K562 (cell line): Measurements from ENCODE around the gene MGA. TPM values are rescaled to one million over a fixed set of nuclear protein-coding genes. Genes with fewer than 3 reads are reported as not detected.

ENCODE experiments used
- ATAC-seq: fragments of 200-7000 bp; cut with Tn5 transposase; 3 replicates; pipeline ENCODE4 v1.9.1; 2020; ENCODE audit warnings: moderate library complexity
- BruUV-seq: library from RNA; stranded (reverse); fragments of 400-500 nt; replicated peaks from 2 replicates; lab custom pipeline; 2021; lab: Mats Ljungman, UMichigan
- CTCF ChIA-PET: fragments of 300-600 bp; formaldehyde crosslinking; extraction: SDS; loops from one replicate; lab custom pipeline; 2021; ENCODE audit warnings: low intra/inter-chr PET ratio; lab: Yijun Ruan, JAX
- POLR2A ChIA-PET: fragments of 300-600, 350-650 bp; sonication (Branson Sonifier 250); formaldehyde crosslinking; extraction: SDS; loops from one replicate; lab custom pipeline; 2021; ENCODE audit warnings: antibody characterized with exemption, inconsistent platforms; lab: Yijun Ruan, JAX
- DNase-seq, 4 experiments: peaks; one replicate each; pipeline versions ENCODE4 v3.0.0 to v3.0.0-alpha.2; 2011 to 2018; ENCODE audit warnings: low spot score in 3 of 4, mixed read lengths in 3 of 4; ENCODE audit errors: extremely low read depth in 1 of 4
- FAIRE-seq: peaks from 2 replicates; lab custom pipeline; 2011; peaks lifted over from hg19 to GRCh38; lab: Jason Lieb, UNC
- H2AFZ ChIP-seq: 2 replicates; pipeline ENCODE4 v1.6.0; 2011; ENCODE audit warnings: low read depth, low read length, control low read depth, inconsistent platforms
- H3K27ac ChIP-seq: fragments of 200-600 bp; 3 replicates; pipeline ENCODE4 v1.8.0; 2011; ENCODE audit warnings: low read depth, mild to moderate bottlenecking, control low read depth, inconsistent platforms, low read length, moderate library complexity, mixed read lengths; ENCODE audit errors: extremely low read depth
- H3K27me3 ChIP-seq, 2 experiments: fragments of 300-600 bp in 1 of 2; 2 replicates in 1 of 2; 3 replicates in 1 of 2; pipeline versions ENCODE4 v1.6.0 to v1.8.0; 2011; ENCODE audit warnings: inconsistent platforms in 2 of 2, low read length in 2 of 2, mild to moderate bottlenecking in 1 of 2, mixed read lengths in 1 of 2, moderate library complexity in 1 of 2; ENCODE audit not compliant: control insufficient read depth in 2 of 2, insufficient read depth in 2 of 2
- H3K36me3 ChIP-seq: fragments of 300-600 bp; 3 replicates; pipeline ENCODE4 v1.8.0; 2011; ENCODE audit warnings: mild to moderate bottlenecking, low read length, inconsistent platforms; ENCODE audit not compliant: control insufficient read depth, insufficient read depth
- H3K4me1 ChIP-seq, 2 experiments: fragments of 200-600 bp in 1 of 2; replicated peaks in 1 of 2; 2 replicates in 1 of 2; 3 replicates in 1 of 2; pipeline versions ENCODE4 v1.5.1 to v1.8.0; 2011; ENCODE audit warnings: inconsistent platforms in 2 of 2, low read length in 2 of 2, mild to moderate bottlenecking in 1 of 2, mixed read lengths in 1 of 2, moderate library complexity in 1 of 2; ENCODE audit not compliant: control insufficient read depth in 2 of 2, insufficient read depth in 2 of 2
- H3K4me2 ChIP-seq: 2 replicates; pipeline ENCODE4 v1.6.1; 2011; ENCODE audit warnings: low read length, control low read depth, inconsistent platforms, mixed read lengths; ENCODE audit not compliant: insufficient read depth
- H3K4me3 ChIP-seq: fragments of 200-600 bp; sonication (generic), shearing (Covaris generic); 2 replicates; pipeline ENCODE4 v1.5.1; 2016; ENCODE audit warnings: control low read depth, inconsistent platforms
- H3K79me2 ChIP-seq: fragments of 200-600 bp; 3 replicates; pipeline ENCODE4 v1.8.0; 2011; ENCODE audit warnings: low read length, inconsistent platforms; ENCODE audit not compliant: control insufficient read depth, insufficient read depth
- H3K9ac ChIP-seq, 2 experiments: 2 replicates each; pipeline versions ENCODE4 v1.6.0 to v1.6.1; 2011; ENCODE audit warnings: low read depth in 2 of 2, low read length in 2 of 2, control low read depth in 1 of 2, inconsistent platforms in 1 of 2, mild to moderate bottlenecking in 1 of 2, mixed read lengths in 1 of 2; ENCODE audit not compliant: insufficient read depth in 1 of 2
- H3K9me1 ChIP-seq: one replicate; pipeline ENCODE4 v1.6.0; 2011; ENCODE audit warnings: inconsistent platforms, mild to moderate bottlenecking, low read length, moderate library complexity; ENCODE audit not compliant: control insufficient read depth, insufficient read depth
- H3K9me3 ChIP-seq: replicated peaks from 2 replicates; pipeline ENCODE4 v1.5.1; 2011; ENCODE audit warnings: low read depth, low read length, inconsistent platforms; ENCODE audit not compliant: control insufficient read depth, insufficient read depth
- H4K20me1 ChIP-seq: replicated peaks from 2 replicates; pipeline ENCODE4 v1.6.1; 2011; ENCODE audit warnings: low read length, inconsistent platforms, mixed read lengths; ENCODE audit not compliant: control insufficient read depth, insufficient read depth
- ARID1B ChIP-seq: fragments of 450-650 bp; IDR thresholded peaks from 2 replicates; pipeline ENCODE4 v1.6.1; 2016; ENCODE audit warnings: antibody characterized with exemption, mild to moderate bottlenecking, inconsistent platforms
- ATF7 ChIP-seq: fragments of 450-650 bp; IDR thresholded peaks from 2 replicates; pipeline ENCODE4 v1.7.1; 2014; ENCODE audit warnings: mild to moderate bottlenecking, moderate library complexity
- SPI1 ChIP-seq: IDR thresholded peaks from 2 replicates; pipeline ENCODE4 v1.6.1; 2011; ENCODE audit warnings: low read depth, low read length, control low read depth, borderline replicate concordance
- WGBS: fragments of 100-300 bp; shearing (Covaris generic); methylation state at CpG from one replicate; pipeline ENCODE4 v1.1.6; 2016; ENCODE audit warnings: low coverage, mixed read lengths; ENCODE audit not compliant: insufficient coverage; ENCODE audit errors: missing lambda C conversion rate; 5-methylcytosine and 5-hydroxymethylcytosine counted together
- in situ Hi-C: fragments of 300-500 bp; cut with MboI; formaldehyde crosslinking; loops from 4 replicates; pipeline ENCODE4 v1.15.0; 2018; ENCODE audit warnings: inconsistent platforms, mixed read lengths
- intact Hi-C: fragments of 100-400 bp; cut with micrococcal nuclease; formaldehyde crosslinking; loops from 2 replicates; pipeline ENCODE4 v1.14.2; 2022
- polyA plus RNA-seq, 8 experiments: library from polyadenylated mRNA; depleted of rRNA in 4 of 8; stranded (reverse) in 5 of 8; unstranded in 3 of 8; fragments of >200 nt; fragmentation: Nextera tagmentation in 2 of 8; fragmentation: Illumina TruSeq in 1 of 8; extraction: Ambion mirVana in 2 of 8; extraction: Trizol in 1 of 8; gene quantifications; 2 replicates each; pipeline versions ENCODE4 v1.2.1 to v1.2.3, GENCODE V29; 2011 to 2014; ENCODE audit warnings: inconsistent platforms in 1 of 8, missing spikeins in 1 of 8
- total RNA-seq, 7 experiments: library from RNA; depleted of rRNA in 6 of 7; stranded (reverse); fragments of >200 nt in 6 of 7; fragmentation: Illumina TruSeq in 2 of 7; extraction: Trizol in 2 of 7; gene quantifications; 2 replicates each; pipeline versions ENCODE4 v1.2.1 to v1.2.3, GENCODE V29; 2011 to 2021; ENCODE audit warnings: low replicate concordance in 1 of 7

The MGA gene
- total and polyA plus RNA-seq, 9 of the 15 experiments (the other 6 are each of a cell fraction or from before 2014, with no cell fraction given) = 4.7 to 56.1 (median 21.1) TPM

DNA sequence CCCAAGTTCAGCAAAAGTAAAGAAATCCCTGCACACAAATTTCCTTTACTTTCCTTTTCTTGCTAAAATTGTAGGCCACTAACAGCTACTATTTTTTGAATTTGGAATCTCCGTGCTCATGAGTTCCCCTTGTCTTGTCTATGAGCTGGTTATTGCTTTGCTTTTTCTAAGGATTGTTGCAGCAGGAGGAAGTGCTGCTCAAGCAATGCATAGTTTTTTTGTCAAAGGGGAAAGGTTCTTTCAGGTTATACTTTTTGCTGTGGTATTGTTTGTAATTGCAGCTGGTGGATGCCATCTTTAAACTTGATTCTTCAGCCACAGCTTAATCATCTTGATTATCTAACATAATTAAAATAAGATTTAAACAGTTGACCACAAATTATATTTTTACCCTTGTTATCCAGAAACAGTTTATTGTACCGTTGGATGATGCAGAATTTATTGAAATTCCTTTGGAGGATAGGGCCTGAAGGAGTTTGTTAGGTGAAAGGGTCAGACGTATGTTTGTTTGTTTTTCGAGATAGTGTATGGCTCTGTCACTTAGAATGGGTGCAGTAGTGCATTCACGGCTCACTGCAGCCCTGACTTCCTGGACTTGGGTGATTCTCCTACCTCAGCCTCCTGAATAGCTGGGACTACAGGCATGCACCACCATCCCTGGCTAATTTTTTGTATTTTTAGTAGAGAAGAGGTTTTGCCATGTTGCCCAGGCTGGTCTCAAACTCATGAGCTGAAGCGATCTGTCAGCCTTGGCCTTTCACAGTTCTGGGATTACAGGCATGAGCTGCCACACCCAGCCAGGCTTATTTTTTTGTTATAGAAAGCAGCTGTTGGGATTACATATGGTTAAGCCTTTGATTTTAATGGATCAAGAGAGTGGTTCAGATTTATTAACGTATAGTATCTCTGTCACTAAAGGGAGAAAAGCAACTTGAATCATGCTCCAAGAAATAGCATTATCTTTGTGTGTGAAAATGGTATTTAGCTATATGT lies 11.7 kb downstream of the MGA start:
- CTCF ChIA-PET = no interaction called here
- peaks cover 98% of the 10 kb centered on the region for H3K79me2 ChIP-seq
- POLR2A ChIA-PET = interaction anchor here (1.2 to 3.1 kb wide), 5 partner anchors 9 to 204 kb away, joined by 3 to 30 read pairs (median 6); partner anchors contain the start of gene MGA
- no peaks in the 10 kb centered on the region for H3K27me3 ChIP-seq
- 0 out of 4 replicates have a peak overlapping the region, but pooled peaks of 1 of the 2 experiments have one; percentile 33 for H3K9ac ChIP-seq
- peak overlapping the region; percentile 8; the same call in 1 of the 3 replicates for H3K27ac ChIP-seq
- H3K36me3 ChIP-seq = peaks cover 44% of the 10 kb centered on the region
- no TSS peak for BruUV-seq
- H3K4me1 ChIP-seq = peaks cover 5 to 7% of the 10 kb centered on the region in 2 experiments; a peak in 3 of 5 replicates
- ATAC-seq (peak; percentile 81), FAIRE-seq (peak; percentile 56)
- in situ Hi-C loops = no loop called here
- no peaks in the 10 kb centered on the region for H3K9me1 ChIP-seq
- H2AFZ ChIP-seq = no peak overlapping the region
- peak; percentile 56; the same call in 1 of the 2 replicates for TF ChIP-seq SPI1
- no peak for TF ChIP-seq ATF7
- 0 out of 2 replicates have a peak, but pooled peaks have one; percentile 14 for TF ChIP-seq ARID1B
- TF ChIP-seq, all 486 proteins: peak for 2
- 31% methylated on average over 7 of the region's 7 CpGs for WGBS
- Histone ChIP-seq H3K4me3 (no peak overlapping the region), H3K9me3 (no peaks in the 10 kb centered on the region), H4K20me1 (no peaks in the 10 kb centered on the region), H3K4me2 (peak overlapping the region; percentile 35)
- no peak for DNase-seq
- intact Hi-C loops = no loop called here
